Measurements from ENCODE around the gene PRKCH.

Gene PRKCH

GRCh38 chr14:61437381-61437780 lies 116.0 kb downstream of the PRKCH start:
- no peak for ATAC-seq
- TF ChIP-seq CREB5 (CRISPR knock-in tag; IDR thresholded peaks at IDR 0.05; ENCODE audit: low read depth) (no peak), TOX (CRISPR knock-in tag; IDR thresholded peaks at IDR 0.05; ENCODE audit: borderline replicate concordance) (no peak), ESRRG (CRISPR knock-in tag; IDR thresholded peaks at IDR 0.05) (no peak), CSRNP3 (CRISPR knock-in tag; IDR thresholded peaks at IDR 0.05) (no peak), PPARA (CRISPR knock-in tag; IDR thresholded peaks at IDR 0.05; ENCODE audit: borderline replicate concordance) (no peak), RARB (CRISPR knock-in tag; IDR thresholded peaks at IDR 0.05) (no peak), ZNF8 (CRISPR knock-in tag; IDR thresholded peaks at IDR 0.05) (no peak), ARNTL (CRISPR knock-in tag; IDR thresholded peaks at IDR 0.05; ENCODE audit: borderline replicate concordance, low read depth) (no peak), TSHZ2 (CRISPR knock-in tag; IDR thresholded peaks at IDR 0.05) (no peak), ZNF565 (CRISPR knock-in tag; conservative IDR thresholded peaks at IDR 0.05; ENCODE audit: low read depth) (no peak)

- TF ChIP-seq CSRNP3 (CRISPR knock-in tag; IDR thresholded peaks at IDR 0.05), result no peak
- no peak for TF ChIP-seq PATZ1 (CRISPR knock-in tag; IDR thresholded peaks at IDR 0.05; ENCODE audit: borderline replicate concordance)
- TF ChIP-seq TOX (CRISPR knock-in tag; IDR thresholded peaks at IDR 0.05; ENCODE audit: borderline replicate concordance), result no peak
- no peak for TF ChIP-seq TSHZ2 (CRISPR knock-in tag; IDR thresholded peaks at IDR 0.05)
- no peak for TF ChIP-seq ISL1 (CRISPR knock-in tag; IDR thresholded peaks at IDR 0.05)
- TF ChIP-seq ZNF70 (CRISPR knock-in tag; IDR thresholded peaks at IDR 0.05), result no peak
- no peak for TF ChIP-seq ZFP3 (CRISPR knock-in tag; IDR thresholded peaks at IDR 0.05)
- no peak for TF ChIP-seq ZNF565 (CRISPR knock-in tag; conservative IDR thresholded peaks at IDR 0.05; ENCODE audit: low read depth)
- TF ChIP-seq ARNTL (CRISPR knock-in tag; IDR thresholded peaks at IDR 0.05; ENCODE audit: borderline replicate concordance, low read depth), result no peak
- no peak for TF ChIP-seq PPARA (CRISPR knock-in tag; IDR thresholded peaks at IDR 0.05; ENCODE audit: borderline replicate concordance)
- no peak for TF ChIP-seq CREB5 (CRISPR knock-in tag; IDR thresholded peaks at IDR 0.05; ENCODE audit: low read depth)
- no peak for TF ChIP-seq GLIS3 (CRISPR knock-in tag; IDR thresholded peaks at IDR 0.05)
- no peak for TF ChIP-seq ZFP30 (CRISPR knock-in tag; IDR thresholded peaks at IDR 0.05)
- no peak for TF ChIP-seq ZC3H10 (CRISPR knock-in tag; IDR thresholded peaks at IDR 0.05)
- no peak for TF ChIP-seq ESRRG (CRISPR knock-in tag; IDR thresholded peaks at IDR 0.05)
- no peak for TF ChIP-seq CSDC2 (CRISPR knock-in tag; IDR thresholded peaks at IDR 0.05)
- TF ChIP-seq POU6F1 (CRISPR knock-in tag; IDR thresholded peaks at IDR 0.05; ENCODE audit: borderline replicate concordance, low read depth), result no peak
- no peak for TF ChIP-seq SNAI2 (CRISPR knock-in tag; IDR thresholded peaks at IDR 0.05)
- no peak for TF ChIP-seq BACH2 (CRISPR knock-in tag; IDR thresholded peaks at IDR 0.05; ENCODE audit: borderline replicate concordance)
- no peak for ATAC-seq
These were observed 116.7 kb downstream of the PRKCH start for GRCh38 chr14:61438036-61438435.

Measured in SK-N-SH treated with all-trans-retinoic acid at 6 μM for 48 hours (cell line).